Measurements from ENCODE around the gene REEP3. TPM values are rescaled to one million over a fixed set of nuclear protein-coding genes. Genes with fewer than 3 reads are reported as not detected.
"Not testable (repeated sequence)": the region's sequence is repeated elsewhere in the genome, so short reads cannot be mapped to it uniquely, and the experiment has no call there.

REEP3 gene
- total and polyA plus RNA-seq, 2 of the 8 experiments (the other 6 are each of a cell fraction or from before 2014, with no cell fraction given), result 5.8 to 31.5 TPM

GRCh38 chr10:63500551-63500950, 20.6 kb upstream of the REEP3 start:
- DNase-seq (ENCODE audit: low read depth in 1 of 2, low spot score in 2 of 2); H3K23ac ChIP-seq (ENCODE audit: insufficient read length); H3K4me3 ChIP-seq (ENCODE audit: extremely low read depth in 1 of 4, insufficient read depth in 2 of 4, low read depth in 3 of 4, low read length in 4 of 4); H3K23me2 ChIP-seq (ENCODE audit: low read depth, low read length); CTCF ChIA-PET (ENCODE audit: partially characterized antibody); H4K20me1 ChIP-seq (replicated peaks in 1 of 2; ENCODE audit: control insufficient read depth in 1 of 2, insufficient read depth in 2 of 2, low read length in 2 of 2); H2BK5ac ChIP-seq (ENCODE audit: low read depth, low read length); H4K91ac ChIP-seq (replicated peaks; ENCODE audit: insufficient read length, low read length); H3K18ac ChIP-seq (ENCODE audit: extremely low read depth, low read length); FAIRE-seq; H2BK120ac ChIP-seq (replicated peaks; ENCODE audit: low read depth, low read length); H3K14ac ChIP-seq (ENCODE audit: insufficient read length); H3K9ac ChIP-seq (replicated peaks in 1 of 4; ENCODE audit: extremely low read depth in 1 of 4, low read depth in 3 of 4, low read length in 3 of 4); H3K4ac ChIP-seq (replicated peaks; ENCODE audit: insufficient read length, low read depth, low read length); H2BK12ac ChIP-seq (ENCODE audit: low read depth, low read length); H3K36me3 ChIP-seq (ENCODE audit: control insufficient read depth in 2 of 4, insufficient read depth in 4 of 4, low read length in 3 of 4); H3K56ac ChIP-seq (replicated peaks; ENCODE audit: insufficient read length, low read depth, low read length); H4K8ac ChIP-seq (ENCODE audit: extremely low read depth, insufficient read depth, low read length); H4K5ac ChIP-seq (ENCODE audit: insufficient read length, low read depth, low read length); H2AFZ ChIP-seq (ENCODE audit: low read length); H2BK20ac ChIP-seq (ENCODE audit: low read length); H3K79me1 ChIP-seq (ENCODE audit: low read depth, low read length); H3K9me3 ChIP-seq (ENCODE audit: insufficient read depth in 2 of 2, low read depth in 1 of 2, low read length in 1 of 2); H3K27me3 ChIP-seq (replicated peaks in 1 of 4; ENCODE audit: control insufficient read depth in 3 of 4, extremely low read depth in 1 of 4, insufficient read depth in 3 of 4, low read length in 3 of 4); H2BK15ac ChIP-seq (ENCODE audit: low read length); H3K4me2 ChIP-seq (ENCODE audit: insufficient read depth in 1 of 2, low read depth in 2 of 2, low read length in 2 of 2); H3K27ac ChIP-seq (ENCODE audit: low read depth, low read length): not testable (repeated sequence)
- Histone ChIP-seq H3K4me1 (replicated peaks in 1 of 4; ENCODE audit: control insufficient read depth in 3 of 4, insufficient read depth in 4 of 4, low read length in 3 of 4) (peaks cover 0 to 13% (median 11%) of the 10 kb centered on the region in 4 experiments; a peak in 6 of 7 replicates), H2AK5ac (ENCODE audit: low read depth, low read length) (peak overlapping the region; percentile 82; the same call in 1 of the 2 replicates), H3K79me2 (ENCODE audit: control insufficient read depth in 1 of 2, insufficient read depth in 2 of 2, low read length in 2 of 2) (peaks cover 0 to 85% of the 10 kb centered on the region in 2 experiments; a peak in 2 of 4 replicates)
- POLR2A ChIA-PET (ENCODE audit: partially characterized antibody), result interaction anchor here (0.6 to 8.4 kb wide), 2 partner anchors 14 to 169 kb away, joined by 3 to 49 read pairs; no protein-coding TSS in a partner anchor
- 92% methylated on average over 5 of the region's 5 CpGs; no CpG with 5 or more reads in 1 of the 2 experiments for WGBS, 2 experiments (ENCODE audit: extremely low coverage in 1 of 2, insufficient coverage in 1 of 2, insufficient read length in 1 of 2, insufficient replicate concordance in 2 of 2, low coverage in 1 of 2, low lambda C conversion rate in 2 of 2, missing lambda C conversion rate in 1 of 2)

Measured in H1 (cell line).